ENCODE results near the gene NEUROG2.

GRCh38 chr4:112511803-112512118 lies 4.2 kb downstream of the NEUROG2 start:
- no peak for TF ChIP-seq POLR2A (IDR thresholded peaks at IDR 0.05)
- TF ChIP-seq CTCF (IDR thresholded peaks at IDR 0.05 in 8 of 11, conservative IDR thresholded peaks at IDR 0.05 in 3 of 11): no peak
